Right lung (tissue), 5 donors: ENCODE results near the gene CARS1. TPM values are rescaled to one million over a fixed set of nuclear protein-coding genes. Genes with fewer than 3 reads are reported as not detected.

Experiments used
- DNase-seq, 2 donors: peaks; one replicate each; pipeline ENCODE4 v3.0.0-alpha.2; 2013
- polyA plus RNA-seq, 5 donors: library from polyadenylated mRNA; unstranded; fragments of 120-200 nt; gene quantifications; one replicate each; pipeline versions ENCODE4 v1.2.1 to v1.2.3, GENCODE V29; 2013; ENCODE audit warnings: inconsistent platforms in 1 of 5, low replicate concordance in 1 of 5; ENCODE audit not compliant: insufficient read length in 5 of 5, insufficient read depth in 1 of 5

The CARS1 gene
- polyA plus RNA-seq, 5 donors = 28.4 to 33.0 (median 32.2) TPM

DNA sequence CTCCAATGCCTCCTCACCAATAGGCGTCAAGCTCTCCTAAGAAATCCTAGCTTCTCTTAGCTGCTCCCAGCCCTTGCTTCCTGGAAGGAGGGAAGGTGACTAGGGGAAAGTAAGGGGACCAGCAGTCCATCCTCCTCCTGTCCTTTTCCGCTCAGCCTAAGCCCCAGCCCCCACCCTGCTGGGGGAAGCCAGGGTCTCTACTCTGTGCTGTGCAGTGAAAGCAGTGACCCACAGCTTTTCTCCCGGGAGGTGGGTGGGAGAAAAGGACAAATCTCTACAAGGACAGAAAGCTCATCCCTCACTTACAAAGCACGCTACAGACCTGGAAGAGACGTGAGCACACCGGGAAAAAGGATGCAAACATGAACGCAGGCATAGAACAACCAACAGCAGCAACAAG lies 97.1 kb downstream of the CARS1 start:
- DNase-seq = no peak

- DNase-seq = no peak
Measured at GRCh38 chr11:2958251-2958650, 99.0 kb downstream of the CARS1 start.

- no peak for DNase-seq
Measured at GRCh38 chr11:2955906-2956476, 101.2 kb downstream of the CARS1 start.

DNA sequence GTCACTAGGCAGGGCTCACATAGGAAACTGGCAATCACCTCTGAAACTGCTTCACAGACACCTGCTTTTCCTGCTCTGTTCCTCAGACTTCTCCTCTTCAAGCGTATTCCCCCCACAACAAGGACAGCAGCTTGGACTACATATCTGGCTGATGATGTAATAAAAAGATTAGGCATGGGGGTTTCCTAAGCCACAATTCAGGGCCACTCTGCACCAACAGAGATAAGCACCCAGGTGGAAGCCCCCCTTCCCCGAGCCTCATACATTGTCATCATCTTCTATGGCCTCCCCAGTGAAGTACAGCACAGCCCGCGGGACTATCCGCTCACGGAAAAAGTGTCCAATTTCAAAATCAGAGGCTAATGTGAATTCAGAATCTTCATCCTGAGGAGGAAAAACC lies 103.0 kb downstream of the CARS1 start:
- DNase-seq = no peak

DNA sequence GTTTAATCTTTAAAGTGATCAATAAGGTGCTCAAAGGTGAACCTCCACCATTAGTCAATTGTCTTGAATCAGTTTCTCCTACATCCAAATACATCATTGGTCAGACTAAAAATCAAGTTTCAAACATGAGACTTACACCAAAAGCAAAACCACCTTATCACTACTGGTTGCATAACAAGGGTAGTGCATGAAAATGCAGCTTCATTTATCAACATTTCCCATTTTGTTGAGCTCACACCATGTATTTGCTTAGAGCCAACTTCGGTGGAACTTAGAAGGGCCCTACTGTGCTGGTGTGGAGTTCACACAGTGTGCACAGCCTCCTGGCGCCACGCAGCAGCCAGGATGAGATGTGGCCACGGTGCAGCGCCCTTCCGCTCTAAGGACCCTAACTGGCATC lies 104.9 kb downstream of the CARS1 start:
- no peak for DNase-seq

DNA sequence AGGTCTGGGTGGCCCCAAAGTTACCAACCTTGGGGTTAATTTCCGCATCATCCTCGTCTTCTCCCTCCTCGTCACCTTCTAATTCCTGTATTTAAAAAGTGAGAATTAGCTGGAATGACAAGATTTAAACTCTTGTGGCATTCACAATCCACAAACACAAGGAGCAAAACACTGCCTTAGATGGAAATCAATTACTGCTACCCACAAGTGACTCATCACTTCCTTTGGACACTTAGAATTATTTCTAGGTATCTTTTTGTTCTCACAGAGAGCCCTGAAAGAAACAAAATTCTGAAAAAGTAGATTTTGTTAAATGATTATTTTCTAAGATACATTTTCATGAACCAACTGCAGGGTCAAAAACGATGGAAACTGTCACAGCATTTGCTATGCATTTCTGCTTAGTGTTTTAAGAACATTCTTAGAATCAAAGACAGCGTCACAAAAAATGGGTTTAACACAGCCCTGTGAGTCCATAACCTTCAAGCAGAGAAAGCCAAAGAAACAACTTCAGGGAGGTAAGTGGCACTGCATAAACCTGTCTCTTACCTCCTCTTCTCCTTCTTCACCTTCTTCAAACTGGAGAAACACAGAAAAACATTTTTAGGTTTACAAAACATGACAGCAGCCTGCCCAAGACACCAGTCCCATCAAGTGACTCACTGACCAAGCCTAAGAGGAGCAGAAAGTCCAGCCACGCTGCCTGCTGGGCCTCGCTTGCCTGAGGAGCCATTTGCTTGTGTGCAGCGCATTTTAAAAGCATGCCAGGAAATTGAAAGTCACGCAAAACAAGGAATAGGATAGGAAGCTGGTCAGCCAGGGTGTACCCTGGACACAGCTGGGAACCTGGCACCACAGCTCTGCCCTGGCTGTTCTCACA lies 105.8 kb downstream of the CARS1 start:
- no peak for DNase-seq

Other genes starting within 250 kb of the CARS1 start
- 100 to 1,000 TPM in 1 of 5 donors, 10 to 100 TPM in 4; 51.0 to 105 (median 68.6) TPM for gene CDKN1C, start 171.6 kb downstream of the CARS1 start, polyA plus RNA-seq
- gene PHLDA2, start 128.0 kb downstream of the CARS1 start, polyA plus RNA-seq = 1 to 10 TPM in 1 of 5 donors, under 1 TPM in 3, not detected in 1; 0.19 to 1.9 (median 0.76) TPM
- 100 to 1,000 TPM; 144 to 206 (median 190) TPM for gene NAP1L4, start 65.1 kb downstream of the CARS1 start, polyA plus RNA-seq
- 10 to 100 TPM; 18.3 to 36.7 (median 27.8) TPM for gene OSBPL5, start 107.9 kb upstream of the CARS1 start, polyA plus RNA-seq
- not detected for gene MRGPRG, start 161.4 kb upstream of the CARS1 start, polyA plus RNA-seq
- gene MRGPRE, start 175.0 kb upstream of the CARS1 start, polyA plus RNA-seq = under 1 TPM in 1 of 5 donors, not detected in 4; 0.17 TPM